HEK293T (cell line): ENCODE results near the gene DAPK1.

Experiments used
- CTCF ChIA-PET: fragments of 350-600 bp; formaldehyde crosslinking; extraction: SDS; loops from one replicate; lab custom pipeline; 2021; ENCODE audit warnings: antibody characterized with exemption, inconsistent platforms; lab: Yijun Ruan, JAX
- POLR2A ChIA-PET: fragments of 350-600 bp; formaldehyde crosslinking; extraction: SDS; loops from one replicate; lab custom pipeline; 2020; ENCODE audit warnings: antibody characterized with exemption, inconsistent platforms; lab: Yijun Ruan, JAX
- DNase-seq: peaks from one replicate; pipeline ENCODE4 v3.0.0; 2012; ENCODE audit warnings: mixed read lengths; ENCODE audit errors: extremely low spot score
- ARNT ChIP-seq: fragments of 450-650 bp; IDR thresholded peaks from 2 replicates; pipeline ENCODE4 v1.6.1; 2017; ENCODE audit warnings: mild to moderate bottlenecking
- BHLHE40 ChIP-seq: fragments of 450-650 bp; IDR thresholded peaks from 2 replicates; pipeline ENCODE4 v1.6.1; 2016; ENCODE audit warnings: mild to moderate bottlenecking, moderate library complexity, borderline replicate concordance
- CTBP1 ChIP-seq: fragments of 450-650 bp; IDR thresholded peaks from 2 replicates; pipeline ENCODE4 v1.6.1; 2016; ENCODE audit warnings: borderline replicate concordance
- ELF4 ChIP-seq: fragments of 450-650 bp; IDR thresholded peaks from 2 replicates; pipeline ENCODE4 v1.6.1; 2017; ENCODE audit warnings: antibody characterized with exemption
- FOXA1 ChIP-seq: fragments of 450-650 bp; IDR thresholded peaks from 2 replicates; pipeline ENCODE4 v1.6.1; 2016; ENCODE audit warnings: mild to moderate bottlenecking
- FOXK2 ChIP-seq: fragments of 450-650 bp; IDR thresholded peaks from 2 replicates; pipeline ENCODE4 v1.6.1; 2016; ENCODE audit warnings: mild to moderate bottlenecking
- FOXM1 ChIP-seq: fragments of 450-650 bp; IDR thresholded peaks from 2 replicates; pipeline ENCODE4 v1.6.1; 2017; ENCODE audit warnings: mild to moderate bottlenecking, borderline replicate concordance
- HDGF ChIP-seq: fragments of 450-650 bp; IDR thresholded peaks from 2 replicates; pipeline ENCODE4 v1.6.1; 2017; ENCODE audit warnings: antibody characterized with exemption, borderline replicate concordance
- L3MBTL2 ChIP-seq: fragments of 450-650 bp; conservative IDR thresholded peaks from 2 replicates; pipeline ENCODE4 v1.6.1; 2016; ENCODE audit warnings: mild to moderate bottlenecking
- LEF1 ChIP-seq: fragments of 450-650 bp; IDR thresholded peaks from 2 replicates; pipeline ENCODE4 v1.6.1; 2017; ENCODE audit warnings: mild to moderate bottlenecking, borderline replicate concordance
- NFRKB ChIP-seq: fragments of 450-650 bp; IDR thresholded peaks from 2 replicates; pipeline ENCODE4 v1.6.1; 2016; ENCODE audit warnings: mild to moderate bottlenecking, moderate library complexity
- SP1 ChIP-seq: fragments of 450-650 bp; IDR thresholded peaks from 2 replicates; pipeline ENCODE4 v1.6.1; 2017
- SUZ12 ChIP-seq: fragments of 450-650 bp; IDR thresholded peaks from 2 replicates; pipeline ENCODE4 v1.6.1; 2016; ENCODE audit warnings: mild to moderate bottlenecking
- TARDBP ChIP-seq: fragments of 450-650 bp; IDR thresholded peaks from 2 replicates; pipeline ENCODE4 v1.6.1; 2016
- ZNF384 ChIP-seq: fragments of 450-650 bp; IDR thresholded peaks from 2 replicates; pipeline ENCODE4 v1.6.1; 2016
- TF ChIP-seq, protein P1 (sequence below): fragments of 450-650 bp; IDR thresholded peaks from 2 replicates; pipeline ENCODE4 v1.6.1; 2016

The DAPK1 gene

DNA sequence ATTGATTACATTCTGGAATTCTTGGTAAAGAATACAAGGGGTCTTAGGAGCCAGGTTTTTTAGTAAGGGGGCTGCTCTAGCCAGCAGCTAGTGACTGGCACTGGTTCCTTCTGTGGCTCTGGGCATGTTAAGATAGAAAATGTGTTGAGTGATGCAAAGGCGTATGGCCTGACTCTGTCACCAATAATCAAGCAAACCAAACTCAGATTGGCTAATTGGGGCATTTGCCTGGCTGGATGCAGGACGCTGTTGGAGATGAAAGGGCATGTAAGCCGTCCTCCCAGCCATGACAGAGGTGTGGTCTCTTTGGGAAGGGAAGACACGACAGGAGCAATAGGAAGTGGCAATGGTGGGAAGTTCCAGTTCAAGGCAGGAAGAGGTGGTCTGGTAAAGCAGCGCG, 140.6 kb downstream of the DAPK1 start:
- ChIA-PET POLR2A (no interaction called here), CTCF (no interaction called here)
- TF ChIP-seq ZNF384 (no peak), HDGF (no peak), FOXM1 (no peak), CTBP1 (no peak), L3MBTL2 (no peak), SUZ12 (no peak), NFRKB (no peak), ARNT (no peak), FOXK2 (no peak), ELF4 (no peak), FOXA1 (no peak), TARDBP (no peak), LEF1 (no peak), SP1 (no peak), BHLHE40 (no peak)
- TF ChIP-seq, protein P1, sequence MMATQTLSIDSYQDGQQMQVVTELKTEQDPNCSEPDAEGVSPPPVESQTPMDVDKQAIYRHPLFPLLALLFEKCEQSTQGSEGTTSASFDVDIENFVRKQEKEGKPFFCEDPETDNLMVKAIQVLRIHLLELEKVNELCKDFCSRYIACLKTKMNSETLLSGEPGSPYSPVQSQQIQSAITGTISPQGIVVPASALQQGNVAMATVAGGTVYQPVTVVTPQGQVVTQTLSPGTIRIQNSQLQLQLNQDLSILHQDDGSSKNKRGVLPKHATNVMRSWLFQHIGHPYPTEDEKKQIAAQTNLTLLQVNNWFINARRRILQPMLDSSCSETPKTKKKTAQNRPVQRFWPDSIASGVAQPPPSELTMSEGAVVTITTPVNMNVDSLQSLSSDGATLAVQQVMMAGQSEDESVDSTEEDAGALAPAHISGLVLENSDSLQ = no peak
- no peak for DNase-seq

DNA sequence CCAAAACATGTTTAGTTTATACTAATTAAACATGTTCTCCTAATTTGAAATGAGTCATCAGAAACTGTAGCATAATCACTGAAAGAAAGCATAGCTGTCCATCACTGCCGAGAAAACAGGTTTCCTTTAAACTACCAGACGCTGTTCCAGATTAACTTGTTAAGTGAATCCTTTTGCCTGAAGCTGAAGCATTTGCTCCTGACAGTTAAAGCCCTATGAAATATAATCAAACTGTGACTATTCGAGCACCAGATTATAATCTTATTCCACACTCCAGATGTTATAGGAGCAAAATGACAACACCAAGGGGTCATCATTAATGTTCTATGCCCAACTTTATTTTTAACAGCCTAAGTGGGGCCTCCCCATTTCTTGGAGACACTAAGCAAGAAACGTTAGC, 142.3 kb downstream of the DAPK1 start:
- CTCF ChIA-PET = no interaction called here
- POLR2A ChIA-PET = no interaction called here
- DNase-seq = no peak
- TF ChIP-seq NFRKB = no peak
- no peak for TF ChIP-seq LEF1
- TF ChIP-seq L3MBTL2 = no peak
- TF ChIP-seq SUZ12 = no peak
- TF ChIP-seq ELF4 = no peak
- no peak for TF ChIP-seq FOXA1

DNA sequence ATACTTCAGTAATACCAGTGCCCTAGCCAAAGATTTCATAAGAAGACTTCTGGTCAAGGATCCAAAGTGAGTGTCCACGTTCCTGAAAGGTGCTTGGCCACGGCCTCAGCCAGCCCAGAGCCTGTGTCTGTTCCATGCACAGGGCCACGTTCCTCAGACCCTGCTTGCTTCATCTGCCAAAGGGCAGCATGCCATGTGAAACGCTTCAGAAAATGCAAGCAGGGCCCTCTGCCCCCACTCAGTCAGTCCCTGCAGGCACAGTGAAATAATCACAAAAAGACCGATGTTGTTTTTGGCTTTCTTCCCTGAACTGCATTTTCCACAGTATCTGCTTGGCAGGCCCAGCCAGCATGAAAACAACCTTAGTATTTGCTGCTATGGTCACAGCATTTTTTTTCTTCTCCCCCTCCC, 142.7 kb downstream of the DAPK1 start:
- no peak for TF ChIP-seq NFRKB
- no peak for TF ChIP-seq SP1
- CTCF ChIA-PET = no interaction called here
- peak; percentile 15 for DNase-seq
- POLR2A ChIA-PET = no interaction called here

DNA sequence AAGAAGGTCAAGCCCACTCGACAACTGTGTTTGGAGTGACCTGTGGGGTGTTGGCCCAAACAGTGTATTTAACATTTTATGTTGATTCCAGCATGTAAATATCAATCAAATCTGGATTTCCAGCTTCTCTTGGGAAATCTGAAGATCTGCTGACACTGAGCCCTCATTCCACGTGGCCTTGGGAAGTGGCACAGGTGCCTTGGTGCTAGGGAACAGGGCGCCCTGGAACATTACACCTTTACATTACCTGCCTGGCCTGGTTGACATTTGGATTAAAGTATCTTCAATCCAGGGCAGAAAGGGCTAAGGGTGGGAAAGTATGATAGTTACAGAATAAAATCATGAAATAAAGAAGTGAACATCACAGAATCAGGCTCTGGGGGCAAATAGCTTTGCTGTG, 143.4 kb downstream of the DAPK1 start:
- CTCF ChIA-PET = no interaction called here
- no peak for TF ChIP-seq FOXA1
- TF ChIP-seq ARNT = no peak
- TF ChIP-seq NFRKB = no peak

DNA sequence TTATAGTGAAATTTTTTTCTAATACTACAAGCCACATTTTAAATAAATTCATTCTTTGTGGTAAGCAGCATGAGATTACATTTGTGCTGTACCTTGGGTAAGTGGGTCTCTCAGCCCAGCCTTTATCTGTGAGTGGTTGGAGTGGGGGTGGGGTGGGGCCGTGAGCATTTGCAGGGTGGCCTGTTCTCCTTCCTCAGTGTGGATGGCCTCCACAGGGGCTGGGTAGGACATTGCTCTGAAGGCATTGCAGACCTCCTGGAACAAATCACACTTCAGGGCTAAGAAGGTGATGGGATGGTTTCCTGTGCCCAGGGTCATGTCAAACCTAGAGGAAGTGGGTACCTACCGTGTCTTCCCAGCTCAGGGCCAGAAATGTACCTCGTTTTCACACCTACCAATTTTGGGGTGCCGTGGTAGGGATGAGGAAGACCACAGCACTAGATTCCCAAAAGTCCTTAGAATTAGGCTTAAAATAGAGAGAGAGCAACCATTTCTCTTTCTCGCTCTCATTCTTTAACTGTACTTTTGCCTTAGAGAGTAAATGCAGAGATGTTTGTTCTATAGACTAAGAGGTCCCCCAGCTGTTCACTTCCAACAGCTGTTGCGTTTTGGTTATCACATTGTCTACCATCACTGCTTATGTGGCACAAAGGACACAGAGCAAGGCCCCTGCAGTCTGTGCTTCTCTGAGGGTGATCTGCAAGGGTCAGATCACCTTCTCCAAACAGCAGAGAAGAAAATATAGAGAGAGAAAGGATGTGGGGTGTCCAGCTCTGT, 144.9 kb downstream of the DAPK1 start:
- CTCF ChIA-PET = no interaction called here
- TF ChIP-seq FOXA1 = no peak
- no peak for TF ChIP-seq HDGF
- TF ChIP-seq LEF1 = no peak
- TF ChIP-seq FOXM1 = no peak
- TF ChIP-seq FOXK2 = no peak
- TF ChIP-seq ZNF384 = no peak
- TF ChIP-seq L3MBTL2 = no peak
- no peak for TF ChIP-seq CTBP1
- TF ChIP-seq, protein P1 = no peak
- TF ChIP-seq NFRKB = no peak
- TF ChIP-seq SP1 = no peak
- TF ChIP-seq ARNT = no peak
- TF ChIP-seq TARDBP = no peak
- POLR2A ChIA-PET = no interaction called here
- no peak for DNase-seq

More for the DNA sequence above, 143.4 kb downstream of the DAPK1 start:
- POLR2A ChIA-PET = no interaction called here
- no peak for DNase-seq

DNA sequence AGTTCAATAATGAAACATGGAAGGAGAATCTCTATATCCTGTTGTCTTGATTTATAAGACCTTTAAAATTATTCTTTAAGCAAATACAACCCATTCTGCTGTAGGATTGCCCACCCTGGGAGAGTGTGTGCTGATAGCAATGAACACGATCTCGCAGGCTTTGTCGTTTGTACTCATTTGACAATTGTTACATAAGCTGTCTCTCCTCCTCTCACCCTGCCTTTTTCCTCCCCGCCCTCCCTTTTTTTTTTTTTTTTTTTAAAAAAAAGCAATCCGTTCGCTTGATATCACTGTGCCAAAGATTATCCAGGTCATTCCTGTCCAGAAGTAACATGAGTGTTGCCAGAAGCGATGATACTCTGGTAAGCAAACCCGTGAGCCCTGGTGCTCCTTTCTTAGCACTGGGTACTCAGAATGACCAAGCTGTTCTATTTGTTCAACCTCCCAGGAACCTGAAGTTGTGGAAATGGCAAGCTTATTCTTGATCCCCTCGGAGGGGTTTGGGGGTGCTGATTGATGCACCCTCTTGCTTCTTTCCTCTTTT, 145.5 kb downstream of the DAPK1 start:
- POLR2A ChIA-PET = no interaction called here

More for the DNA sequence above, 145.5 kb downstream of the DAPK1 start:
- CTCF ChIA-PET = no interaction called here
- TF ChIP-seq SP1 (no peak), CTBP1 (no peak), FOXK2 (no peak), TARDBP (no peak), ELF4 (no peak), L3MBTL2 (no peak), LEF1 (no peak), HDGF (no peak), NFRKB (no peak), FOXA1 (no peak), BHLHE40 (no peak), SUZ12 (no peak), FOXM1 (no peak), ZNF384 (no peak), ARNT (no peak)
- TF ChIP-seq, protein P1 = no peak
- no peak for DNase-seq
